ENCODE results near the gene ESRRG.

DNA sequence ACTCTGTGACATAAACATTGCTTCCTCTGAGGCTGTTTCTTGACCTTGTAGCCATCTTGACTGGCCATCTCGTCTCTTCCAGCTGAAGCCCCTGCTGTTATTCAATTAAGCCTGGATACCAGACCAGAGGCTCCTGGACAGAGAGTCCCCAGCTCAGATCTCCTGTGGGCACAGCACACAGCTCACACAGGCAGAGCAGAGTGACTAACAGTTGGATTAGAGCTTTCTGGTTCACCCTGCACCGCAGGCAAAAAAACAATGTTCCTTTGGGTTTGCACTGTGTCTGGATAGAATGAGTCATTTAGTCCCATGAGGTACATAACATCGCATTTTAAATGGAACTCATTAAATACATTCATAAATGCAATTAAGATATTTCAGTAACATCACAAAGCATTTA is 266.5 kb downstream of the ESRRG start:
- TF ChIP-seq, protein P1, sequence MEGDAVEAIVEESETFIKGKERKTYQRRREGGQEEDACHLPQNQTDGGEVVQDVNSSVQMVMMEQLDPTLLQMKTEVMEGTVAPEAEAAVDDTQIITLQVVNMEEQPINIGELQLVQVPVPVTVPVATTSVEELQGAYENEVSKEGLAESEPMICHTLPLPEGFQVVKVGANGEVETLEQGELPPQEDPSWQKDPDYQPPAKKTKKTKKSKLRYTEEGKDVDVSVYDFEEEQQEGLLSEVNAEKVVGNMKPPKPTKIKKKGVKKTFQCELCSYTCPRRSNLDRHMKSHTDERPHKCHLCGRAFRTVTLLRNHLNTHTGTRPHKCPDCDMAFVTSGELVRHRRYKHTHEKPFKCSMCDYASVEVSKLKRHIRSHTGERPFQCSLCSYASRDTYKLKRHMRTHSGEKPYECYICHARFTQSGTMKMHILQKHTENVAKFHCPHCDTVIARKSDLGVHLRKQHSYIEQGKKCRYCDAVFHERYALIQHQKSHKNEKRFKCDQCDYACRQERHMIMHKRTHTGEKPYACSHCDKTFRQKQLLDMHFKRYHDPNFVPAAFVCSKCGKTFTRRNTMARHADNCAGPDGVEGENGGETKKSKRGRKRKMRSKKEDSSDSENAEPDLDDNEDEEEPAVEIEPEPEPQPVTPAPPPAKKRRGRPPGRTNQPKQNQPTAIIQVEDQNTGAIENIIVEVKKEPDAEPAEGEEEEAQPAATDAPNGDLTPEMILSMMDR (conservative IDR thresholded peaks at IDR 0.05 in 1 of 2, IDR thresholded peaks at IDR 0.05 in 1 of 2; ENCODE audit: low read depth in 1 of 2, low read length in 2 of 2) = no peak
- no peak for TF ChIP-seq EZH2 (IDR thresholded peaks at IDR 0.05; ENCODE audit: low read length, missing control alignments)

Measured in fibroblast of lung (primary cell).